ENCODE measurements around the gene VAX1.

The VAX1 gene

GRCh38 chr10:117163954-117164548, 26.0 kb upstream of the VAX1 start:
- DNase-seq = no peak

DNA sequence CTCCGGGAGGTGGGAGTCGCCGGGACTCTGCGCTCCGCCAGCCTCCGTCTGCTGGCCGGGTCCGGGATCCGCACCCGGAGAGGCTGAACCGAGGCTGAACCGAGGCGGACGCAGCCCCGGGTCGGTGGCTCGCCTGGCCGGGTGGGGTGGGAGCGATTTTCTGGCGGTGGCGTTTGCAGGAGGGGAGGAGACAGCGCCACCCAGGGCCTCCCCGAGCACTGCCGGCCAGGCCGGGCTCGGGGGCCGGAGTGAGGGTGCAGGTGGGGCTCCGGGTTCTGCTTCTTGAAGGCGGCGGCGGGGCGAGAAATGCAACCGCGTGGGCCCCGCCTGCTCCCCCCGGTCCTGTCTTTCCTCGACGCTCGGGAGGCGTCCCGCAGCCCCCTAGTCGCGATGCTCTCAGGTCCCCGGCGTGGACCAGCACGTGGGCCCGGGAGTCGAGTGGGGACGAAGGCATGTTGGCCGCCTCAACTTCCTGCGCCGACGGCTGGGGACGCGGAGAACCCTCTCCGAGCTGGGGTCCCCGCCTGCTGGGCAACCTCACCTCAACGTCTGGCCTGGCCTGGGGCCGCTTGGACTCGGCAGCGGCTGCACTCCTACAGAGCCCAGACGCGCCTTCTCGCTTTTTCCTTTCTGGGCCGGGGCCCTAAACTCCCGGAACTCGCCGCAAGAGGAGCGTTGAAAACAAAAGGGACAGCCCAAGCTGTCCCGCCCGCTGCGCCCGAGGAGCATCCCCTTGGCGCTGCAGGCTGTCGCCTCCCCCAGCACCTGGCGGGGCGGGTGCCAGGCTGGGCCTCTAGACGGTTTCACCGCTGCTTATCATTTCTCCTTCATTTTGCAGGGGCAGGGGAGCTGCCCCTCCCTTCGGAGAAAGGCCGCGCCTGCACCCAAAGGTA, 25.2 kb upstream of the VAX1 start:
- no peak for DNase-seq

- DNase-seq = no peak
Observed at GRCh38 chr10:117162093-117163060, 24.3 kb upstream of the VAX1 start.

DNA sequence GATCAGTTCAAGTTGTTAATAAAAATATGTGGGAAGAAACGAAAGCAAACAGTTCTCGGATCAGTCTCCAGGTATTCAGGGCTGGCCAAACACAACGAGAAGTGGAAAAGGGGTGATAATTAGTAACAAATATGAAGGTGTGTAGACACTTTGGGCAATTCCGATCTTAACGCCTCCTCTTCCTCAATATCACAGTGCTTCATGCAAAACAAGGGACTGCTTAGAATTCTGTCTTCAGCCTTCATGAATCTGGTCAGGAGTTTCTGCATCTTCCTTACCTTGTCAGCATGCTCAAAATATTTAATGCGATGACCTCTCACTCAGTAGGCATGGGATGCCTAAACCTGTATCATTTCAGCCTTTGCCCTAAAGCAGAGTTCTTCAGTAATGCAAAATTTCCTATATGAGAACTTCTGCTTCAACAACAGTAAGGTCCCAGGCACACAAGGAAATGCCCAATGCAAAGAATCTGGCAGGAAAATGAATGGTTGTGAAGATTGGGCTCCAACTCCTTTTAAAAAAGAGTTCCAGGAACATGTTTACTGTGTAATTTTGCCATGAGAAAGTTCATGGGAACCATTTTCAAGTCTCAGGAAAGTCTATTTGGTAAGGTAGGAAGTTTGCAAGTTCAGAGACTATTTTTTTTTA, 23.4 kb upstream of the VAX1 start:
- no peak for DNase-seq

DNA sequence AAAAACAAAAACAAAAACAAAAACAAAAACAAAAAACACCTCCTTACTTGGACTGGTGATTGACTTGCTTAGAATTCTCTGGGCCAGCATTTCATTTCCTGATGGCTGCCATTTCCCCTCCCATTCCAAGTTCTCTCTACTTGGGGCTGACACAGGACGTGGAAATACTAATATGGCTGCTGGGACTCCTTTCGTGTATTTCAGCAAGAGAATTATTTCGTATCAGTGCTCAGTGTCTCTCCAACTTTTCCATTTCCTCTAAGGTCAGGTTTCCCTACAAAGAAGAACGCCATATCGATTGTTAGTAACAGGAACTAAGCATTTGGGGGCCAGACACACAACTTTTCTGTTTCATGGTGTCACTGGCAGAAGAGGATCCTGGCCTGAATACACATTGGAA, 22.5 kb upstream of the VAX1 start:
- no peak for DNase-seq

DNA sequence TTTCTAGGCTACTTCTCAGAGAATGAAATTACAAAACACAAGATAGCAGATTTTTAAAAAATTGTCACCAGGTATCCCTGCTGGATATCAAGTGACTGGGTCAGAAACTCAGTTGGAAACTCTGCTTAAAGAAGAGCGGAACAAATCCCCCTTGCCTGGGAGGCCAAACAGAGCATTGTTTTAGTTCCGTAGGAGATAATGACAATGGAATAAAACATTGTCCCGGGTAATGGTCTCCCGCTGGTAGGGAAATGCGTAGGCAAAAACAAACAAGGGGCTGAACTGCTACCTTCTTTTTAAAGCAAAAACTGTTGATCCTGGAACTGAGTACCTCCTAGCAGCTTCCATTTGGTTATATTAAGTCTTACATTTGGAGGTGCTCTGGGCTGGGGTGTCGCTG, 21.3 kb upstream of the VAX1 start:
- DNase-seq = no peak

GRCh38 chr10:117158297-117158696, 20.2 kb upstream of the VAX1 start:
- DNase-seq = no peak

DNA sequence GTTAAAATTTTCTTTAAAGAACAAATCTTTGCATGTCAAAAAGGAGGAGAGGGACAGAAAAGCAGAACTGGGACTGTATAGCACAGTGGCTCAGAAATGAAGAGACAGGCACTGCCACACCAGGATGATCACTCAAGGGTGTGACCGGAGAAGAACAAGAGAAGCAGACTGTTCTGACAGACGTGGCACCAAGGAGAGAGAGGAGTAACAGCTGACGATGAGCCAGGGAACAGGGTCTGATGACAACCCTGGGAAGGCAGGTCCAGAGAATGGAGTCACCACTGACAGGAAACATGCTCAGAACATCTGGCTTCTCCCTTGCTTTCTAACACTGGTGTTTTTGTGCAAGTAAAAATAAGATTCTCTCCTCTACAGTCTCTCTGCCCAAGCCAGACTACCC, 14.6 kb upstream of the VAX1 start:
- DNase-seq = no peak

DNA sequence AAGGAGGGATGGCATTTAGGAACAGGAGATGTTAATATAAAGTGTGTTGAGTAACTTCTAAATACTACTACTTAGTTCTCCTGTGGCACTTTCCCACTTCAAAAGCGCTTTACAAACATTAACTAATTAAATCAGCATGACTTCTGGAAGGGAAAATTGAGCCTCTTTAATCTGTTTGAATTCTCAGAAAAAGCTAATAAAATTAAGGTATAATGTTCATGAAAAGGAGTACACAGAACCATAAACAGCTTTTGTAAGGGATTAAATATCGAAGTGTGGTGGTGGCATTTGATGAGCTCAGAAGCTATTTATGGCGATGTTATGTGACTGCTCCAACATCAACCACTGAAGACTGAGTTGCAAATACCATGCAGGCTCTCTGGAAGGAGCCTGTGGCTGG, 10.2 kb upstream of the VAX1 start:
- DNase-seq = no peak

DNA sequence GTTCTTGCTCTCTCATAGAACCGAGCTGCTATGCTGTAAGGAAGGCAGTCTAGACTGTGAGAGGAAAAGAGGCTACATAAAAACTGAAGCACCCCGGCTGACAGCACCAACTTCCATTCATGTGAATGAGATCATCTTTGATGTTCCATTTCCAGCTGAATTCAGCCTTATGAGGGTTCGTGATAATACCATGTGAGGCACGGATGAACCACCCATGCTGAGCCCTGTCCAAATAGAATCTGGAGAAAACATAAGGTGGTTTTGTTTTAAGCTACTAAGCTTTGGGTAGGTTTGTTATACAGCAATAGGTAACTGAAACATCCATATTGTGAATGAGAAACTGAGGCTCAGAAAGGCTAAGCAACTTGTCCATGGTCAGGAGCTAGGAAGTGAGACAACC, 6.9 kb upstream of the VAX1 start:
- no peak for DNase-seq

DNA sequence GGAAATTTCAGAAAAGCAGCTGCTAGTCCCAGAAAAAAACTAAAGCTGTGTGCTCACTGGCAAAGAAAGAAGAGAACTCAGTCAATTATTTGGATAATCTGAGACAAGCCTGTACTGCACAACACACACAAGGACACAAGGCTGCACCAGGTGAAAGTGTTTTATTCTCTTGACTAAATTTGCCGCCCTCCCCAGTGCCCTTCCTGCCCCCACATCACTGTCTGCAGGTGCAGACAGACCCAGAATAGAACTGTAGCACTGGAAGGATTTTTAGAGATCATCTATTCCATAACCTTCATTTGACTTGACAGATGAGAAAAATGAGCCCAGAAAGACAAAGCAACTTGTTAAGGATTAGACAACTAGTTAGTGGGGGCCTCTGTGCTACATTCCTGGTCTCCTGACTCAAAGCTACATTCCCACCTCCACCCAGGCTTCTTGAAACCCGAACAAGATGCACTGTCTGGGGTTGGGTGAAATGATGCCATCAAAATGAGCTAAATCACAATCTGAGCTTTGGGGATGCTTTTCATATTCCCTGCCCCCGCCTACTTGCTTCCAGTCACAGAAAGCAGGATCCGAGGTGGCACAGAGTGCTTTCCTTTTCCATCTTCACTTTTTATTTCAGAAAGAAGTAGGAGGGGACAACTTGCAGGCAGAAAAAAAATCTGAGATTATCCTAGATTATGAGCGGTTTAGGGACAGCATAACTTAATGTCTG, 5.2 kb upstream of the VAX1 start:
- no peak for DNase-seq

GRCh38 chr10:117140525-117140902, 2.4 kb upstream of the VAX1 start:
- DNase-seq = no peak

GRCh38 chr10:117139581-117140524, 1.8 kb upstream of the VAX1 start:
- DNase-seq = no peak

- no peak for DNase-seq
Observed at GRCh38 chr10:117138838-117139580, 939 bp upstream of the VAX1 start.

- DNase-seq = no peak
Observed at GRCh38 chr10:117137031-117137910, 799 bp downstream of the VAX1 start.

DNA sequence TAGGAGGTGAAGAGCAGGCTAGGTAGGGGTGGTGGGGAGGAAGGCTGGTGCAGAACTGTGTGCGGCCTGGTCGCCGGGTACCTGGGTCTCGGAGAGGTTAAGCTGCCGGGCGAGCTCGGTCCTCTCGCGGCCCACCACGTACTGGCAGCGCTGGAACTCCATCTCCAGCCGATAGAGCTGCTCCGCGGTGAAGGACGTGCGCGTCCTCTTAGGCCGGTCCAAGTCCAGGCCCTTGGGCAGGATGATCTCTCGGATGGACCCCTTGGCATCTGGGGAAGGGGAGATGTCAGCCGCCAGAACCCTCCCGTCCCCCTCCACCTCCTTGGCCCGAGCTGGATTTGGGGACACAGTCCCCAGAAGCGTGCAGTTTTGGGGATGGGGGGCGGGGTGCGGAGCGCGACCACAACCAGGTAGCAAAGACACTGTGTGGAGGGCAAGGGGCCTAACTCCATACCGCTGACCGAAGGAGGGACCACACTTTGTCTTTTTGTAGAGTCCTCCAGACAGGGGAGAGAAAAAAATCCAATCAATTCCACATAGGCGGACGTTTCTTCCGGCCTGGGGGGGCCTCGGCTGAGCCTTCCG, 1.6 kb downstream of the VAX1 start:
- DNase-seq = no peak

DNA sequence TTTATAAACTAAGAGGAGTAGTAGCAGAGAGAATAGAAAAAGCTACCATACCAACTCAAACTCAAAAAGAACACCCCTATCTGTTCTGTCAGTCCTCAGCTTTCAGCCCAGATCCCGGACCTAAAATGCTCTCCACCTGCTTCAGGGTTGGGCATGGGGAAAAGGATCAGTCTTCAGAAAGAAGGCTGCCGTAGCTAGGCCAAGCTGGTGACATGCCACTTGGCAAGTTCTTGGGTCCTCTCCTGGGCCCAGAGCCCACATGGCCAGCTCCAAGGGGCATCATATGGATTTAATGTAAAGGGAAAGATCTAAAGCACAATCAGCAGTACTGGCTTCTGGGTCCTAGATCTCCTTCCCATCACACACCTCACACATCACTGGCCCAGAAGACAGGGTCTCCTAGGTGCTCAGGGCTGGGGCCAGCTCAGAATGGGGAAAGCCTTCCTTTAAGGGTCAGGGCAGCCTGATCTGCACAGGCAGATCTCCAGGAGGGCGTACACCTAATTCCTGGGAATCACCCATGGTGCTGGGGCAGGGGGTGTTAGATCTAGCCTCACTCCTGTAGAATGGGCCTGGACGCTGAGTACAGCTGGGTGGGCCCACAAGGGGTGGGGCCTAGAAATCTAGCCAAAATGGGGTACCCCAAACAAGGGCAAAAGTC, 2.5 kb downstream of the VAX1 start:
- no peak for DNase-seq

DNA sequence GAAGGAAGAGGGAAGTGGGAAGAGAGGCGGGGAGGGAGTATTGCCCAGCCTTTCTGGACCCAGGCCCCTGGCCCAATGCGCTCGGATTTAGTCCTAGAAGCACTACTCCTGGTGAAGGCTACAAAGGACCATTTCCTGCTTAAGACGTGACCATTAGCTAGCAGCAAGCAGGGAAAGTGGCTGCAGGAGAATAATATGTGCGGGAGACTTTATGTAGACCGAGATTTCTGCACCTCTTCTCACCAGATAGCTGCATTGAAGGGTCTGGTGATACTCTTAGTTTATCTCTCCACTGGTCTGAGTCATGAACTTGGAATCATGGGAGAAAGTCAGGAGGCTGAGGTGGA, 3.1 kb downstream of the VAX1 start:
- DNase-seq = no peak
